AG10803 (cell line): ENCODE measurements around the gene FNDC3B.

ENCODE experiments used
- DNase-seq: peaks from one replicate; pipeline ENCODE4 v3.0.0; 2010; ENCODE audit warnings: low read depth
- H3K4me3 ChIP-seq: 2 replicates; pipeline ENCODE4 v1.5.1; 2011; ENCODE audit warnings: mild to moderate bottlenecking, low read length, control low read depth
- CTCF ChIP-seq: conservative IDR thresholded peaks from 2 replicates; pipeline ENCODE4 v1.5.1; 2011; ENCODE audit warnings: mild to moderate bottlenecking, low read length, control low read depth, inconsistent platforms

The FNDC3B gene

GRCh38 chr3:172281884-172282283 is 242.5 kb downstream of the FNDC3B start:
- H3K4me3 ChIP-seq: no peak overlapping the region
- no peak for TF ChIP-seq CTCF
- DNase-seq: no peak

- TF ChIP-seq CTCF: no peak
- no peak overlapping the region for H3K4me3 ChIP-seq
- DNase-seq: no peak
Measured at GRCh38 chr3:172282850-172283249, 243.5 kb downstream of the FNDC3B start.

GRCh38 chr3:172283841-172284357 is 244.5 kb downstream of the FNDC3B start:
- TF ChIP-seq CTCF: no peak
- no peak for DNase-seq
- H3K4me3 ChIP-seq: no peak overlapping the region

GRCh38 chr3:172285844-172286243 is 246.5 kb downstream of the FNDC3B start:
- no peak overlapping the region for H3K4me3 ChIP-seq
- no peak for TF ChIP-seq CTCF
- DNase-seq: peak; percentile 83

- TF ChIP-seq CTCF: no peak
- DNase-seq: no peak
- no peak overlapping the region for H3K4me3 ChIP-seq
Measured at GRCh38 chr3:172286548-172287148, 247.3 kb downstream of the FNDC3B start.

GRCh38 chr3:172287937-172288477 is 248.6 kb downstream of the FNDC3B start:
- DNase-seq: no peak
- no peak overlapping the region for H3K4me3 ChIP-seq
- no peak for TF ChIP-seq CTCF

GRCh38 chr3:172288651-172289050 is 249.3 kb downstream of the FNDC3B start:
- no peak overlapping the region for H3K4me3 ChIP-seq
- DNase-seq: no peak
- TF ChIP-seq CTCF: no peak
